GM23248 (cell line): Measurements from ENCODE around the gene FAM149A.

ENCODE experiments used
- EZH2 ChIP-seq: fragments of 200-600 bp; sonication (generic); IDR thresholded peaks from 2 replicates; pipeline ENCODE4 v1.6.1; 2018; ENCODE audit warnings: antibody characterized with exemption, mild to moderate bottlenecking; ENCODE audit not compliant: insufficient read depth, poor library complexity, severe bottlenecking
- EZH2phosphoT487 ChIP-seq: fragments of 200-600 bp; sonication (generic); IDR thresholded peaks from 2 replicates; pipeline ENCODE4 v1.6.1; 2018; ENCODE audit warnings: antibody characterized with exemption, moderate library complexity, mild to moderate bottlenecking, low read depth; ENCODE audit not compliant: insufficient read depth

GRCh38 chr4:186116697-186117096, 12.2 kb downstream of the FAM149A start:
- no peak for TF ChIP-seq EZH2phosphoT487
- no peak for TF ChIP-seq EZH2
